ENCODE data around the gene CLPX.
"Not testable (repeated sequence)": the region's sequence is repeated elsewhere in the genome, so short reads cannot be mapped to it uniquely, and the experiment has no call there.

CLPX gene

DNA sequence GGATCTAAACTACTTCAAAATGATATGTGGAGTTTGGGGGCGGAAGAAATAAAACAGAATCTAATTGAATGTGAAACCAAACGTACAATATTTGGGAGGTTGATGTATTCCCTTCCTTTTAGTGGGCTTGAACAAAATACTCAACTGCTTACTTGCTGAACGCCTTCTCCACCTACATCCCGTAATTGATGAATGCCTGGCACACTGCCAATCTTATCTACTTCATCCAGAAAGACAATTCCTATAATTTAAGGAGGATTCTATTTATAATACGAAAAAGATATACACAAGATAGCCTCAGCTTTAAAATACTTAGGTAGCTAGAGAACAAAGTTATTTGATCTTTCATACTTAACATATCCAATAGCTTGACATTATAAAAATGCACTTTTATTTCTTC lies 28.4 kb downstream of the CLPX start:
- ATAC-seq (ENCODE audit: insufficient read depth, low read depth) (no peak), DNase-seq (no peak)
- no peak overlapping the region for H3K4me3 ChIP-seq (ENCODE audit: low read depth in 1 of 2, low read length in 2 of 2)
- no peaks in the 10 kb centered on the region for H3K9me3 ChIP-seq (ENCODE audit: insufficient read depth, low read length, severe bottlenecking)
- H3K4me2 ChIP-seq (ENCODE audit: insufficient read depth, low read length) = no peak overlapping the region
- H3K27me3 ChIP-seq (ENCODE audit: insufficient read depth, low read length, poor library complexity) = no peaks in the 10 kb centered on the region
- H3K79me2 ChIP-seq (ENCODE audit: insufficient read depth, low read length) = 0 out of 2 replicates have a peak, but pooled peaks cover 2% of the 10 kb centered on the region
- no peak overlapping the region for H2AFZ ChIP-seq (ENCODE audit: low read depth, low read length)
- H3K4me1 ChIP-seq (ENCODE audit: insufficient read depth, low read length) = no peaks in the 10 kb centered on the region
- no peaks in the 10 kb centered on the region for H4K20me1 ChIP-seq (ENCODE audit: insufficient read depth, low read length)
- no peak overlapping the region for H3K27ac ChIP-seq (ENCODE audit: low read length)
- H3K36me3 ChIP-seq (ENCODE audit: insufficient read depth, low read length) = peaks cover 80% of the 10 kb centered on the region
- no peak for TF ChIP-seq EZH2 (IDR thresholded peaks at IDR 0.05; ENCODE audit: borderline replicate concordance, low read depth, low read length, severe bottlenecking)
- TF ChIP-seq, protein P1, sequence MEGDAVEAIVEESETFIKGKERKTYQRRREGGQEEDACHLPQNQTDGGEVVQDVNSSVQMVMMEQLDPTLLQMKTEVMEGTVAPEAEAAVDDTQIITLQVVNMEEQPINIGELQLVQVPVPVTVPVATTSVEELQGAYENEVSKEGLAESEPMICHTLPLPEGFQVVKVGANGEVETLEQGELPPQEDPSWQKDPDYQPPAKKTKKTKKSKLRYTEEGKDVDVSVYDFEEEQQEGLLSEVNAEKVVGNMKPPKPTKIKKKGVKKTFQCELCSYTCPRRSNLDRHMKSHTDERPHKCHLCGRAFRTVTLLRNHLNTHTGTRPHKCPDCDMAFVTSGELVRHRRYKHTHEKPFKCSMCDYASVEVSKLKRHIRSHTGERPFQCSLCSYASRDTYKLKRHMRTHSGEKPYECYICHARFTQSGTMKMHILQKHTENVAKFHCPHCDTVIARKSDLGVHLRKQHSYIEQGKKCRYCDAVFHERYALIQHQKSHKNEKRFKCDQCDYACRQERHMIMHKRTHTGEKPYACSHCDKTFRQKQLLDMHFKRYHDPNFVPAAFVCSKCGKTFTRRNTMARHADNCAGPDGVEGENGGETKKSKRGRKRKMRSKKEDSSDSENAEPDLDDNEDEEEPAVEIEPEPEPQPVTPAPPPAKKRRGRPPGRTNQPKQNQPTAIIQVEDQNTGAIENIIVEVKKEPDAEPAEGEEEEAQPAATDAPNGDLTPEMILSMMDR (IDR thresholded peaks at IDR 0.05; ENCODE audit: borderline replicate concordance, extremely low read depth, low read length, poor library complexity, severe bottlenecking) = no peak
- no peak overlapping the region for H3K9ac ChIP-seq (ENCODE audit: low read depth, low read length)

DNA sequence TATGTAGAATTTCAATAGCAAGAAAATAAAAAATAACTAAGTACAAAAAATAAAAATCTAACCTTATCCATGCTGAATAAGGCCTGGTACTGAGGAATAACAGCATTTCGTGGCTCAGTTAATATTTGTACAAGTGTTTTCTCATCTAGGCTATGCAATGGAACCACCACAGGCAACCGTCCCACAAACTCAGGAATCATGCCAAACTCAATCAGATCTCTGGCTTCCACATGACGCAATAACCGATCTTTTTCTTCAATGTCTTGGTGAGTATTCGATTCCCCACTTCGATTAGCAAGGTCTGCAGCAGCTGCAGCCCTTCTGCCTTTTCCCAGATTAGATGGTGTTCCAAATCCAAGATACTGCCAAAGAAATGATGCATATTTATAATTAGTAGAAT lies 30.4 kb downstream of the CLPX start:
- no peak overlapping the region for H3K27ac ChIP-seq (ENCODE audit: low read length)
- TF ChIP-seq, protein P1 (IDR thresholded peaks at IDR 0.05; ENCODE audit: borderline replicate concordance, extremely low read depth, low read length, poor library complexity, severe bottlenecking) = no peak
- no peak for TF ChIP-seq EZH2 (IDR thresholded peaks at IDR 0.05; ENCODE audit: borderline replicate concordance, low read depth, low read length, severe bottlenecking)
- no peak overlapping the region for H3K4me3 ChIP-seq (ENCODE audit: low read depth in 1 of 2, low read length in 2 of 2)
- no peak overlapping the region for H3K4me2 ChIP-seq (ENCODE audit: insufficient read depth, low read length)
- peaks cover 84% of the 10 kb centered on the region for H3K36me3 ChIP-seq (ENCODE audit: insufficient read depth, low read length)
- H4K20me1 ChIP-seq (ENCODE audit: insufficient read depth, low read length) = no peaks in the 10 kb centered on the region
- H3K27me3 ChIP-seq (ENCODE audit: insufficient read depth, low read length, poor library complexity) = no peaks in the 10 kb centered on the region
- DNase-seq (no peak), ATAC-seq (ENCODE audit: insufficient read depth, low read depth) (no peak)
- no peaks in the 10 kb centered on the region for H3K9me3 ChIP-seq (ENCODE audit: insufficient read depth, low read length, severe bottlenecking)
- no peak overlapping the region for H3K9ac ChIP-seq (ENCODE audit: low read depth, low read length)
- H3K4me1 ChIP-seq (ENCODE audit: insufficient read depth, low read length) = no peaks in the 10 kb centered on the region
- no peak overlapping the region for H2AFZ ChIP-seq (ENCODE audit: low read depth, low read length)
- no peaks in the 10 kb centered on the region for H3K79me2 ChIP-seq (ENCODE audit: insufficient read depth, low read length)

DNA sequence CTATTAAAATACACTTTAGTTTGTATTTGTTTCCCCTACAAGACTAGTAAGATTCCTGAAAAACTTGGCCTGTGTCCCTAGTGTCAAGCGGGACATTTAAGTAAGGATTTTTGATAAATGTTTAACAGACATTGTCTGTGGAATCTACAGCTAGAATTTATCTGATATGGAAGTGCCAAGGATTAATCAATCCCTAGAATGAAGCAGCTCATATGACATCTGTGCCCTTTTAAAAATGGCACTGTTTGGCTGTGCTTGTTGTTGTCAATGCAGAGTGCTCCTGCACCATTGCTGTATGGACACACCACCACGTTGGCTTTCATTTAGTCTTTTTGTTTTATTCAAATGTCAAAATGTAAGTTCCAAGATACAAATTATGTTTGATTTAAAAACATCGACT lies 37.2 kb downstream of the CLPX start:
- H3K4me3 ChIP-seq (ENCODE audit: low read depth in 1 of 2, low read length in 2 of 2) = no peak overlapping the region
- no peaks in the 10 kb centered on the region for H4K20me1 ChIP-seq (ENCODE audit: insufficient read depth, low read length)
- H3K4me2 ChIP-seq (ENCODE audit: insufficient read depth, low read length) = no peak overlapping the region
- H3K27ac ChIP-seq (ENCODE audit: low read length) = no peak overlapping the region
- TF ChIP-seq, protein P1 (IDR thresholded peaks at IDR 0.05; ENCODE audit: borderline replicate concordance, extremely low read depth, low read length, poor library complexity, severe bottlenecking) = no peak
- no peak for TF ChIP-seq EZH2 (IDR thresholded peaks at IDR 0.05; ENCODE audit: borderline replicate concordance, low read depth, low read length, severe bottlenecking)
- no peaks in the 10 kb centered on the region for H3K9me3 ChIP-seq (ENCODE audit: insufficient read depth, low read length, severe bottlenecking)
- no peak overlapping the region for H2AFZ ChIP-seq (ENCODE audit: low read depth, low read length)
- no peaks in the 10 kb centered on the region for H3K79me2 ChIP-seq (ENCODE audit: insufficient read depth, low read length)
- peaks cover 32% of the 10 kb centered on the region for H3K36me3 ChIP-seq (ENCODE audit: insufficient read depth, low read length)
- ATAC-seq (ENCODE audit: insufficient read depth, low read depth) = no peak
- H3K9ac ChIP-seq (ENCODE audit: low read depth, low read length) = no peak overlapping the region
- DNase-seq = no peak
- no peaks in the 10 kb centered on the region for H3K27me3 ChIP-seq (ENCODE audit: insufficient read depth, low read length, poor library complexity)
- H3K4me1 ChIP-seq (ENCODE audit: insufficient read depth, low read length) = no peaks in the 10 kb centered on the region

DNA sequence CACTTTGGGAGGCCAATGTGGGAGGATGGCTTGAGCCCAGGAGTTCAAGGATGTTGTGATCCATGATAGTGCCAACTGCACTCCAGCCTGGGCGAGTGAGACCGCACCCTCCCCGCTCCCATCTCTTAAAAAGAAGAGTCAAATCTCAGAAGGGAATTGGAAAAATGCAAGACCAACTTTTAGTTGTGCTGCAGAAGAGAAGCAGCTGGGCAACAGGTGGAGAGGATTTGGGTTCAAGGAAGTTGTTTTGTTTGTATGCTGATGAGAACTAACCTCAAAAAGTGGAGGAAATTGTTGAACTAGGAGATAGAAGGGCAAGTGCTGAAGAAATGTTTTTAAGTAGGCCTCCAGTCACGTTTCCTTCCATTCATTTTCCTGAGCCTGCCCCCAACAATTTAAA lies 38.7 kb downstream of the CLPX start:
- Histone ChIP-seq H3K79me2 (ENCODE audit: insufficient read depth, low read length) (no peaks in the 10 kb centered on the region), H3K4me2 (ENCODE audit: insufficient read depth, low read length) (no peak overlapping the region), H3K9me3 (ENCODE audit: insufficient read depth, low read length, severe bottlenecking) (no peaks in the 10 kb centered on the region), H3K4me1 (ENCODE audit: insufficient read depth, low read length) (no peaks in the 10 kb centered on the region), H2AFZ (ENCODE audit: low read depth, low read length) (no peak overlapping the region), H3K9ac (ENCODE audit: low read depth, low read length) (no peak overlapping the region), H4K20me1 (ENCODE audit: insufficient read depth, low read length) (no peaks in the 10 kb centered on the region), H3K4me3 (ENCODE audit: low read depth in 1 of 2, low read length in 2 of 2) (no peak overlapping the region), H3K36me3 (ENCODE audit: insufficient read depth, low read length) (peaks cover 23% of the 10 kb centered on the region), H3K27ac (ENCODE audit: low read length) (no peak overlapping the region), H3K27me3 (ENCODE audit: insufficient read depth, low read length, poor library complexity) (no peaks in the 10 kb centered on the region)
- ATAC-seq (ENCODE audit: insufficient read depth, low read depth) (no peak), DNase-seq (no peak)
- TF ChIP-seq, protein P1 (IDR thresholded peaks at IDR 0.05; ENCODE audit: borderline replicate concordance, extremely low read depth, low read length, poor library complexity, severe bottlenecking) = no peak
- no peak for TF ChIP-seq EZH2 (IDR thresholded peaks at IDR 0.05; ENCODE audit: borderline replicate concordance, low read depth, low read length, severe bottlenecking)

DNA sequence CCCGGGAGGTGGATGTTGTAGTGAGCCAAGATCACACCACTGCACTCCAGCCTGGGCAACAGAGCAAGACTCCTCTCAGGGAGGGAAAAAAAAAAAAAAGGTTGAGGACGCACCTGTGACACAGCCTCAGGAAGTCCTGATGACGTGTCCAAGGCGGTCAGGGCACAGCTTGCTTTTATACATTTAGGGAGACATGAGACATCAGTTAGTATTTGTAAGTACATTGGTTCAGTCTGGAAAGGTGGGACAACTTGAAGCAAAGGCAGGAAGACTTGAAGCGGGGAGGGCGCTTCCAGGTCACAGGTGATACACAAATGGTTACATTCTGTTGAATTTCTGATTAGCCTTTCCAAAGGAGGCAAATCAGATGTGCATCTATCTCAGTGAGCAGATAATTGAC lies 46.5 kb downstream of the CLPX start:
- not testable (repeated sequence) for H3K36me3 ChIP-seq (ENCODE audit: insufficient read depth, low read length); H3K4me3 ChIP-seq (ENCODE audit: low read depth in 1 of 2, low read length in 2 of 2); H3K27ac ChIP-seq (ENCODE audit: low read length); H3K27me3 ChIP-seq (ENCODE audit: insufficient read depth, low read length, poor library complexity); DNase-seq; H3K4me1 ChIP-seq (ENCODE audit: insufficient read depth, low read length); H3K4me2 ChIP-seq (ENCODE audit: insufficient read depth, low read length); H3K9me3 ChIP-seq (ENCODE audit: insufficient read depth, low read length, severe bottlenecking); H3K79me2 ChIP-seq (ENCODE audit: insufficient read depth, low read length); ATAC-seq (ENCODE audit: insufficient read depth, low read depth); H3K9ac ChIP-seq (ENCODE audit: low read depth, low read length); H4K20me1 ChIP-seq (ENCODE audit: insufficient read depth, low read length); H2AFZ ChIP-seq (ENCODE audit: low read depth, low read length)

All from DND-41 (cell line).